Measurements from ENCODE around the gene SLC22A23. TPM values are rescaled to one million over a fixed set of nuclear protein-coding genes. Genes with fewer than 3 reads are reported as not detected.

Gene SLC22A23
- total and polyA plus RNA-seq, 2 donors (not counting 1 experiment from before 2014, with no cell fraction given): 0.18 to 1.4 TPM

DNA sequence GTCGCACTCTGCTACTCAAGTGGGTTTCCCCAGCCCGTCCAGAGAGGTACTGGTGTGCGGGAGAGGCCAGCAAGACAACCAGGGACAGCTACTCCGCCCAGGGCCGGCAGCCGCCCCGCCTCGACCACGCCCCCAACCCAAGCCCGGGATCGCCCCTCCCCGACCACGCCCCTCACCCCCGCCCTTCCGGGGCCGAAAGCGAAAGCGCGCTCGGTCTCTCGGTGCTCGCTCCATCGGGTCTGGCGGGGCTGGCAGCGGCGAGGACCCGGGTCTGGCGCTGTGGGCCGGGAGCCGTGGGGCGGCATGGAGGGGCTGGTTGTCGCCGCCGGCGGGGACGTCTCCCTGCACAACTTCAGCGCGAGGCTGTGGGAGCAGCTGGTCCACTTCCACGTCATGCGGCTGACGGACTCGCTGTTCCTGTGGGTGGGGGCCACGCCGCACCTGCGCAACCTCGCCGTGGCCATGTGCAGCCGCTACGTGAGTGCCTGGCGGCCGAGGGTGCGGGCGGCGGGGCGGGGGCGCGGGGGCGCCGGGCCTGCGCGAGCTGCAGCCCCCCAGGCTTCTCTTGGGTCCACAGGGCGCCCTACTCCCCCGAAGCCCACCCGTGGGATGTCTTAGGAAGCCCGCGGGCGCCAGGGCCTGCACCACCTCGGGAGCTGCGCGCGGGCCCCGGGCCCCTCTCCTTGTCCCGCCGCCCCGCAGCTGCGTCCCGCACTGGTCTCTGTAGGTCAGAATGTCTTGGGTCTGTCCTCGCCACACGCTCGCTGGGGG is 197.9 kb downstream of the SLC22A23 start, which contains the start of gene PSMG4:
PSMG4 (plus strand) TSS at position 228 of the 771 bp plus-strand sequence; CDS start at position 304, 76 bp downstream.
- H3K4me3 ChIP-seq (ENCODE audit: control extremely low read depth in 1 of 5, extremely low read depth in 1 of 5, insufficient read depth in 1 of 5, low read depth in 2 of 5, low read length in 4 of 5): peak within 1 kb of the TSS; percentile 65 to 86 (median 78)
- peaks cover 0 to 11% of the 10 kb centered on the region in 2 experiments for H3K36me3 ChIP-seq (replicated peaks in 1 of 2; ENCODE audit: control extremely low read depth in 1 of 2, control insufficient read depth in 1 of 2, extremely low read depth in 1 of 2, insufficient read depth in 2 of 2, low read length in 1 of 2)
- peak within 1 kb of the TSS; percentile 93 for H2AFZ ChIP-seq (ENCODE audit: insufficient read depth, low read depth, low read length, poor library complexity, severe bottlenecking)
- no peak for TF ChIP-seq EZH2 (IDR thresholded peaks at IDR 0.05; ENCODE audit: borderline replicate concordance, insufficient read depth, low read depth, low read length, poor library complexity, severe bottlenecking)
- TF ChIP-seq, protein P1, sequence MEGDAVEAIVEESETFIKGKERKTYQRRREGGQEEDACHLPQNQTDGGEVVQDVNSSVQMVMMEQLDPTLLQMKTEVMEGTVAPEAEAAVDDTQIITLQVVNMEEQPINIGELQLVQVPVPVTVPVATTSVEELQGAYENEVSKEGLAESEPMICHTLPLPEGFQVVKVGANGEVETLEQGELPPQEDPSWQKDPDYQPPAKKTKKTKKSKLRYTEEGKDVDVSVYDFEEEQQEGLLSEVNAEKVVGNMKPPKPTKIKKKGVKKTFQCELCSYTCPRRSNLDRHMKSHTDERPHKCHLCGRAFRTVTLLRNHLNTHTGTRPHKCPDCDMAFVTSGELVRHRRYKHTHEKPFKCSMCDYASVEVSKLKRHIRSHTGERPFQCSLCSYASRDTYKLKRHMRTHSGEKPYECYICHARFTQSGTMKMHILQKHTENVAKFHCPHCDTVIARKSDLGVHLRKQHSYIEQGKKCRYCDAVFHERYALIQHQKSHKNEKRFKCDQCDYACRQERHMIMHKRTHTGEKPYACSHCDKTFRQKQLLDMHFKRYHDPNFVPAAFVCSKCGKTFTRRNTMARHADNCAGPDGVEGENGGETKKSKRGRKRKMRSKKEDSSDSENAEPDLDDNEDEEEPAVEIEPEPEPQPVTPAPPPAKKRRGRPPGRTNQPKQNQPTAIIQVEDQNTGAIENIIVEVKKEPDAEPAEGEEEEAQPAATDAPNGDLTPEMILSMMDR (IDR thresholded peaks at IDR 0.05): no peak
- H3K27me3 ChIP-seq (replicated peaks in 1 of 4; ENCODE audit: control extremely low read depth in 1 of 4, control insufficient read depth in 3 of 4, insufficient read depth in 4 of 4, low read length in 3 of 4): no peaks in the 10 kb centered on the region
- H3K9me3 ChIP-seq (ENCODE audit: control extremely low read depth in 1 of 3, control insufficient read depth in 2 of 3, insufficient read depth in 1 of 3, low read length in 2 of 3): peaks cover 0 to under 1% (median 0%) of the 10 kb centered on the region in 3 donors
- DNase-seq (peak; percentile 92), ATAC-seq (ENCODE audit: low read depth) (peak; percentile 92)
- intact Hi-C loops (cut with micrococcal nuclease): loop anchor here (1.0 to 10.0 kb wide), 10 partner anchors 97 to 1012 kb away; partner anchors contain the start of genes BPHL, ECI2, GMDS and RIPK1
- peaks cover 3% of the 10 kb centered on the region for H3K27me3 Mint-ChIP-seq
- peak within 1 kb of the TSS; percentile 82 for H3K9ac ChIP-seq (ENCODE audit: low read length)
- H3K4me1 ChIP-seq (ENCODE audit: control insufficient read depth in 2 of 2, insufficient read depth in 2 of 2, low read length in 2 of 2): peaks cover 20 to 34% of the 10 kb centered on the region in 2 donors
- ChIA-PET CTCF (interaction anchor here (1.5 to 3.3 kb wide), 3 partner anchors 8 to 139 kb away, joined by 4 to 21 read pairs (median 5); no protein-coding TSS in a partner anchor), POLR2A (interaction anchor here (0.8 to 1.6 kb wide), 4 partner anchors 97 to 762 kb away, joined by 3 to 5 read pairs (median 4); partner anchors contain the start of gene BPHL)
- under 1% methylated on average over 80 of the region's 80 CpGs for WGBS (ENCODE audit: insufficient coverage)
- peaks cover 35% of the 10 kb centered on the region for H3K4me1 Mint-ChIP-seq
- H3K4me3 Mint-ChIP-seq: peak within 1 kb of the TSS; percentile 97
- H3K4me2 ChIP-seq (replicated peaks; ENCODE audit: low read depth, low read length, poor library complexity, severe bottlenecking): peak within 1 kb of the TSS; percentile 88
- no peaks in the 10 kb centered on the region for H3K9me3 Mint-ChIP-seq (ENCODE audit: insufficient read depth)
- H3K79me2 ChIP-seq (ENCODE audit: control insufficient read depth, insufficient read depth, low read length): peaks cover 48% of the 10 kb centered on the region
- H4K20me1 ChIP-seq (ENCODE audit: control insufficient read depth, insufficient read depth, low read length, poor library complexity, severe bottlenecking): peaks cover 44% of the 10 kb centered on the region
- H3K27ac ChIP-seq (ENCODE audit: low read length in 2 of 2): peak within 1 kb of the TSS; percentile 12 to 65
- H3K27ac Mint-ChIP-seq: peak within 1 kb of the TSS; percentile 91
